Right lung (tissue), 5 donors: ENCODE results near the gene HOXB3. TPM values are rescaled to one million over a fixed set of nuclear protein-coding genes. Genes with fewer than 3 reads are reported as not detected.

Experiments used
- DNase-seq, 2 donors: peaks; one replicate each; pipeline ENCODE4 v3.0.0-alpha.2; 2013
- polyA plus RNA-seq, 5 donors: library from polyadenylated mRNA; unstranded; fragments of 120-200 nt; gene quantifications; one replicate each; pipeline versions ENCODE4 v1.2.1 to v1.2.3, GENCODE V29; 2013; ENCODE audit warnings: inconsistent platforms in 1 of 5, low replicate concordance in 1 of 5; ENCODE audit not compliant: insufficient read length in 5 of 5, insufficient read depth in 1 of 5

Gene HOXB3
- polyA plus RNA-seq, 5 donors = 74.3 to 95.5 (median 89.1) TPM

GRCh38 chr17:48504953-48505352 lies 85.1 kb downstream of the HOXB3 start:
- DNase-seq = no peak

- DNase-seq = no peak
These were observed 86.3 kb downstream of the HOXB3 start for GRCh38 chr17:48503747-48504146.

GRCh38 chr17:48502901-48503300 lies 87.1 kb downstream of the HOXB3 start:
- no peak for DNase-seq

- DNase-seq = no peak
These were observed 87.7 kb downstream of the HOXB3 start for GRCh38 chr17:48502312-48502711.

GRCh38 chr17:48500435-48501426 lies 89.3 kb downstream of the HOXB3 start:
- peak in 1 of 2 donors; percentile 61 for DNase-seq

GRCh38 chr17:48499735-48500434 lies 90.2 kb downstream of the HOXB3 start:
- DNase-seq = no peak

GRCh38 chr17:48499248-48499647 lies 90.8 kb downstream of the HOXB3 start:
- no peak for DNase-seq

Other genes starting within 250 kb of the HOXB3 start
- gene SKAP1, start 160.0 kb downstream of the HOXB3 start, polyA plus RNA-seq = 1 to 10 TPM; 1.3 to 2.8 (median 2.0) TPM
- gene HOXB1, start 59.2 kb downstream of the HOXB3 start, polyA plus RNA-seq = under 1 TPM in 4 of 5 donors, not detected in 1; 0.05 to 0.27 (median 0.16) TPM
- 10 to 100 TPM; 25.8 to 37.5 (median 30.0) TPM for gene HOXB2, start 45.1 kb downstream of the HOXB3 start, polyA plus RNA-seq
- 10 to 100 TPM; 10.7 to 14.3 (median 12.6) TPM for gene HOXB4, start 11.9 kb downstream of the HOXB3 start, polyA plus RNA-seq
- 10 to 100 TPM; 28.0 to 34.6 (median 29.8) TPM for gene HOXB5, start 3.5 kb upstream of the HOXB3 start, polyA plus RNA-seq
- 10 to 100 TPM; 11.9 to 14.9 (median 13.3) TPM for gene HOXB6, start 14.7 kb upstream of the HOXB3 start, polyA plus RNA-seq
- 1 to 10 TPM; 6.2 to 8.7 (median 7.4) TPM for gene HOXB7, start 20.8 kb upstream of the HOXB3 start, polyA plus RNA-seq
- gene HOXB8, start 25.1 kb upstream of the HOXB3 start, polyA plus RNA-seq = under 1 TPM; 0.33 to 0.70 (median 0.48) TPM
- gene HOXB9, start 36.1 kb upstream of the HOXB3 start, polyA plus RNA-seq = under 1 TPM in 1 of 5 donors, not detected in 4; 0.31 TPM
- gene PRAC1, start 132.3 kb upstream of the HOXB3 start, polyA plus RNA-seq = not detected
- gene PRAC2, start 132.9 kb upstream of the HOXB3 start, polyA plus RNA-seq = not detected
- gene HOXB13, start 138.5 kb upstream of the HOXB3 start, polyA plus RNA-seq = under 1 TPM in 1 of 5 donors, not detected in 4; 0.10 TPM
- 1 to 10 TPM in 4 of 5 donors, under 1 TPM in 1; 0.84 to 1.9 (median 1.6) TPM for gene TTLL6, start 227.0 kb upstream of the HOXB3 start, polyA plus RNA-seq
- 100 to 1,000 TPM in 4 of 5 donors, 10 to 100 TPM in 1; 86.0 to 124 (median 118) TPM for gene CALCOCO2, start 240.8 kb upstream of the HOXB3 start, polyA plus RNA-seq